ENCODE data around the gene MFAP3L.

- TF ChIP-seq CTCF (conservative IDR thresholded peaks at IDR 0.05 in 1 of 2, IDR thresholded peaks at IDR 0.05 in 1 of 2; ENCODE audit: extremely low read depth in 1 of 2, insufficient read depth in 1 of 2, low read depth in 1 of 2, low read length in 2 of 2): no peak
- TF ChIP-seq EZH2 (IDR thresholded peaks at IDR 0.05; ENCODE audit: borderline replicate concordance, low read length): no peak
Measured at GRCh38 chr4:170030121-170030520, 3.9 kb upstream of the MFAP3L start.

Data from mammary epithelial cell (primary cell).